Lower lobe of right lung (tissue), 2 donors: Measurements from ENCODE around the gene PTGIR. TPM values are rescaled to one million over a fixed set of nuclear protein-coding genes. Genes with fewer than 3 reads are reported as not detected.

ENCODE experiments used
- ATAC-seq, 2 donors: fragments of 200-7000 bp; cut with Tn5 transposase; one replicate each; pipeline ENCODE4 v1.9.1; 2020 to 2022; ENCODE audit warnings: mild to moderate bottlenecking in 2 of 2, moderate library complexity in 2 of 2
- DNase-seq: peaks from one replicate; pipeline ENCODE4 v3.0.0-alpha.2; 2020
- H3K27ac ChIP-seq: fragments of 200-600 bp; one replicate; pipeline ENCODE4 v1.8.0; 2022
- H3K27me3 ChIP-seq: fragments of 200-600 bp; one replicate; pipeline ENCODE4 v1.8.0; 2022; ENCODE audit warnings: low read depth
- H3K36me3 ChIP-seq: fragments of 200-600 bp; one replicate; pipeline ENCODE4 v1.8.0; 2022; ENCODE audit warnings: mild to moderate bottlenecking
- H3K4me1 ChIP-seq: fragments of 200-600 bp; one replicate; pipeline ENCODE4 v1.8.0; 2022
- H3K4me3 ChIP-seq: fragments of 200-600 bp; one replicate; pipeline ENCODE4 v1.8.0; 2022; ENCODE audit warnings: mild to moderate bottlenecking
- H3K9me3 ChIP-seq: fragments of 200-600 bp; one replicate; pipeline ENCODE4 v1.8.0; 2022
- intact Hi-C: fragments of 100-400 bp; cut with DNase I; formaldehyde crosslinking; loops from one replicate; pipeline ENCODE4 v1.11.0; 2022
- total RNA-seq: library from RNA; stranded (reverse); fragmentation: NEBNext Ultra II Directional; extraction: Animal tissue kit (Norgen Biotek cat#: 25700); gene quantifications from one replicate; pipeline ENCODE4 v1.2.1, GENCODE V29; 2021
- TF ChIP-seq, protein P1 (sequence below): fragments of 200-600 bp; IDR thresholded peaks from one replicate; pipeline ENCODE4 v1.8.0; 2022; ENCODE audit warnings: antibody characterized with exemption, mild to moderate bottlenecking
- donor health status: DM: no; HTN: yes; CAD: no; lungs with severe emphysema.

The PTGIR gene
- total RNA-seq, 1 donor from 2014 or later = 6.9 TPM

DNA sequence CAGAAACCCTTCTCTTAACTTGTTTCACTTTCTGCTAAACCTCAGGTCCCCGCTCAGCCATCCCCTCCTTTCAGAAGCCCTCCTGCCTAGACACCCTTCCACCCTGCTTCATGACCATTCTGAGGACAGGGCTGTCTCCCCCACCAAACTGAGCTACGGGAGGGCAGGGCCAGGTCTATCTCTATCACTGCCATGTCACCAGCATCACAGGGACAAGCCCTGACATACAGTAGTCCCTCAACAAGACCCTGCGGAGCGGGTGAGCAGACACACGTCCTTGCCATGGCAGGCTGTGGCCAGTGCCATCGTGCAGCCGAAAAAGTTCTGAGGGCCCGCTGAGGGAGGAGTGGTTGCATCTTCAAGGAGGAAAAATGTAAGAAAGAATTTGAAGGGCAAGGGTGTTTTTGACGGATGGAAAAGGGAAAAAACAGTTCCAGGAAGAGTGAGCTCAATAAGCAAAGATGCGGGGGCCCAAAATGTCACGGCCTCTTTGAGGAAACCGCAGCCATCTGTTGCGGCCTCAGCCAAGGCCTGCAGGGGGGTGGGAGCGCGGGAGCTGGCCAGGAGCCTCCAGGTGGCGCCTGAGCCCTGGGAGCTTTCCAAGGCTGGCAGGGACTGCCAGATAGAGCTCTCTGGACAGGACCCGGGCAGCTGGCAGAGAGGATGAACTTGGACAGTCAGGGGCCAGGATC is 8.1 kb downstream of the PTGIR start:
- no peaks in the 10 kb centered on the region for H3K9me3 ChIP-seq
- ATAC-seq (peak; percentile 55 to 60), DNase-seq (no peak)
- no peak overlapping the region for H3K4me3 ChIP-seq
- peaks cover 35% of the 10 kb centered on the region for H3K4me1 ChIP-seq
- H3K27me3 ChIP-seq = no peaks in the 10 kb centered on the region
- intact Hi-C loops = no loop called here
- TF ChIP-seq, protein P1, sequence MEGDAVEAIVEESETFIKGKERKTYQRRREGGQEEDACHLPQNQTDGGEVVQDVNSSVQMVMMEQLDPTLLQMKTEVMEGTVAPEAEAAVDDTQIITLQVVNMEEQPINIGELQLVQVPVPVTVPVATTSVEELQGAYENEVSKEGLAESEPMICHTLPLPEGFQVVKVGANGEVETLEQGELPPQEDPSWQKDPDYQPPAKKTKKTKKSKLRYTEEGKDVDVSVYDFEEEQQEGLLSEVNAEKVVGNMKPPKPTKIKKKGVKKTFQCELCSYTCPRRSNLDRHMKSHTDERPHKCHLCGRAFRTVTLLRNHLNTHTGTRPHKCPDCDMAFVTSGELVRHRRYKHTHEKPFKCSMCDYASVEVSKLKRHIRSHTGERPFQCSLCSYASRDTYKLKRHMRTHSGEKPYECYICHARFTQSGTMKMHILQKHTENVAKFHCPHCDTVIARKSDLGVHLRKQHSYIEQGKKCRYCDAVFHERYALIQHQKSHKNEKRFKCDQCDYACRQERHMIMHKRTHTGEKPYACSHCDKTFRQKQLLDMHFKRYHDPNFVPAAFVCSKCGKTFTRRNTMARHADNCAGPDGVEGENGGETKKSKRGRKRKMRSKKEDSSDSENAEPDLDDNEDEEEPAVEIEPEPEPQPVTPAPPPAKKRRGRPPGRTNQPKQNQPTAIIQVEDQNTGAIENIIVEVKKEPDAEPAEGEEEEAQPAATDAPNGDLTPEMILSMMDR = peak; percentile 25
- no peak overlapping the region for H3K27ac ChIP-seq
- H3K36me3 ChIP-seq = no peaks in the 10 kb centered on the region

DNA sequence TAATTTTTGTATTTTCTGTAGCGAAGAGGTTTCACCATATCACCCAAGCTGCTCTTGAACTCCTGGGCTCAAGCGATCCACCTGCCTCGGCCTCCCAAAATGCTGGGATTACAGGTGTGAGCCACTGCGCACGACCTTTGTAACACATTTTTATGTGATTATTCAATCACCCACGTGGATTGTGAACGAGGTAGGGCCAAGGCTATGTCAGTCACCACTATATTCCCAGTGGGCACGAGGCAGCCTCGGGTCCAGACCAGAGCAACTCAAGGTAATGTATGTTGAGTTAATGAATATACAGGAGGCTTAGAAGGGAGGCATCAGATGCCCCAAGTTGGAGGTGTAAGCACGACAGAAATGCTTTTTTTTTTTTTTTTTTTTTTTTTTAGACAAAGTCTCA is 8.9 kb downstream of the PTGIR start:
- peaks cover 3% of the 10 kb centered on the region for H3K36me3 ChIP-seq
- DNase-seq = no peak
- H3K9me3 ChIP-seq = no peaks in the 10 kb centered on the region
- ATAC-seq = no peak
- no peak overlapping the region for H3K4me3 ChIP-seq
- H3K4me1 ChIP-seq = peaks cover 41% of the 10 kb centered on the region
- H3K27ac ChIP-seq = no peak overlapping the region
- intact Hi-C loops = no loop called here
- TF ChIP-seq, protein P1 = no peak
- no peaks in the 10 kb centered on the region for H3K27me3 ChIP-seq

DNA sequence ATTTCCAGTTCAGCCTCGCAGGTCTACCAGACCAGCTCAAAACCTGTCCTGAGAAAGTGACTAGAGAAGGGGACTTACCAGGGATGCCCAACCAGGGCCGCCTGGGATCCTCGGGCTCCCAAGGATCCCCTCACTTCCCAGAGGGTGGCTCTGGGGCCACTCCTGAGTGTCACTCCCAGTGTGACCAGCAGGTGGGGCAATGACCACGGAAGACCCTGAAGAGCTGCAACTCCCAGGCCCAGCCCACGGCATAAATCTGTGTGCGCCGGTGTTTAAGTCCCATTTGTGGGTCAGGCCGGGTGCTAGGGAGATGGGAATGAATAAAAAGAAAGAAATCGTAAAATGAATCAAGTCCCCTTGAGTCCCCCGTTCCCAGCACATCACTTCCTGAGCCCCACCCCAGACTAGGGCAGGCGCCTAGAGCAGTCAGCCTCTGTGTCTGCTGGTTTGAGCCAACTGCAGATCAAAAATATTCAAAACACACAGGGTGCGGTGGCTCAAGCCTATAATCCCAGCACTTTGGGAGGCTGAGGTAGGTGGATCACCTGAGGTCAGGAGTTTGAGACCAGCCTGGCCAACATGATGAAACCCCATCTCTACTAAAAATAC is 10.7 kb downstream of the PTGIR start:
- DNase-seq = peak; percentile 86
- H3K27ac ChIP-seq = no peak overlapping the region
- H3K4me3 ChIP-seq = no peak overlapping the region
- intact Hi-C loops = no loop called here
- ATAC-seq = peak; percentile 87 to 89
- TF ChIP-seq, protein P1 = peak; percentile 93
- no peaks in the 10 kb centered on the region for H3K9me3 ChIP-seq
- peaks cover 34% of the 10 kb centered on the region for H3K4me1 ChIP-seq
- peaks cover 15% of the 10 kb centered on the region for H3K36me3 ChIP-seq
- H3K27me3 ChIP-seq = no peaks in the 10 kb centered on the region

DNA sequence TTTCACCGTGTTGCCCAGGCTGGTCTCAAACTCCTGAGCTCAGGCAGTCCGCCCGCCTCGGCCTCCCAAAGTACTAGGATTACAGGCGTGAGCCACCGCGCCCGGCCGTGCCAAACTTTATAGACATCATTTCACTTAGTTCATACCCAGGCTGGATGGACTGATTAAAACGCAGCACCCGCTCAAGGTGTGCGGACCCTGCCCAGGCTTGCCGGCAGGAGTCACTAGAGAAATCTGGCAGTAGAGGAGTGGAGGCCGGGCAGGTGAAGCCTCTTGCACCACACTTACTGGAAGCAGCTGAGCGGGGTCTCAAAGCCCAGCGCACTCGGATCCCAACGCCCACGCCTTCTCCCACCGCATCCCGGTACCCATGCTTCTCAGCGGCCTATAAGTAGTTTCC is 11.4 kb downstream of the PTGIR start:
- TF ChIP-seq, protein P1 = no peak
- peak; percentile 43 for DNase-seq
- no peak overlapping the region for H3K4me3 ChIP-seq
- no peaks in the 10 kb centered on the region for H3K9me3 ChIP-seq
- H3K27me3 ChIP-seq = no peaks in the 10 kb centered on the region
- H3K27ac ChIP-seq = no peak overlapping the region
- intact Hi-C loops = no loop called here
- H3K4me1 ChIP-seq = peaks cover 28% of the 10 kb centered on the region
- ATAC-seq = no peak
- peaks cover 22% of the 10 kb centered on the region for H3K36me3 ChIP-seq

DNA sequence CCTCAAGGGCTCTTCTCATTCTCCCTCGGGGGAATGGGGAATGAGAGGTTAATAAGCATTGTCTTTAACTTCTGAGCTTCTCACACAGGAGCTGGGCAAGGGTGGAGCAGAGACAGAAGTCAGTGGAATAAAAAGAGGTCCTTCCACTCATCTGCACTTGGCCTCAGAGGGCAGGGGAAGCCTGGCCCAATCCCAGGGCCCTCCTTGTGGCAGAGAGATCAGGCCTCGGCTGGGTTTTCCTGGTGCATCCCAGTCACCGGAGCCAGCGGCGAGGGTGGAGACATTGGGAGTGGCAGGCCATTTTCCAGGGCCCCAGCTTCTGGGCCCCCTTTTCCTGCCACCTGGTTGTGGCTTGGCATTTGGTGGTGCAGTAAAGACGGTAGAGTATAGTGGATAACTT is 13.1 kb downstream of the PTGIR start:
- H3K27ac ChIP-seq = peak overlapping the region; percentile 6
- ATAC-seq (no peak), DNase-seq (peak; percentile 24)
- H3K4me1 ChIP-seq = peaks cover 18% of the 10 kb centered on the region
- H3K36me3 ChIP-seq = peaks cover 40% of the 10 kb centered on the region
- intact Hi-C loops = no loop called here
- no peaks in the 10 kb centered on the region for H3K9me3 ChIP-seq
- H3K4me3 ChIP-seq = no peak overlapping the region
- TF ChIP-seq, protein P1 = no peak
- H3K27me3 ChIP-seq = no peaks in the 10 kb centered on the region
